Measurements from ENCODE around the gene RRAD. TPM values are rescaled to one million over a fixed set of nuclear protein-coding genes. Genes with fewer than 3 reads are reported as not detected.

The RRAD gene
- total and polyA plus RNA-seq, 2 donors (not counting 3 experiments of a cell fraction or from before 2014, with no cell fraction given): 0.22 to 0.48 TPM

- FAIRE-seq (no peak), DNase-seq (ENCODE audit: low read depth, low spot score) (no peak)
- Histone ChIP-seq H3K27ac (ENCODE audit: insufficient read depth, low read depth, low read length) (no peak overlapping the region), H3K27me3 (ENCODE audit: control insufficient read depth in 2 of 2, insufficient read depth in 2 of 2, low read length in 2 of 2) (no peaks in the 10 kb centered on the region), H3K4me2 (ENCODE audit: insufficient read depth, low read length) (no peak overlapping the region), H3K4me1 (ENCODE audit: control insufficient read depth, extremely low read depth, insufficient read depth, low read length) (no peaks in the 10 kb centered on the region), H3K9ac (replicated peaks; ENCODE audit: extremely low read depth, insufficient read depth, low read length) (no peak overlapping the region), H3K9me3 (replicated peaks; ENCODE audit: control insufficient read depth, insufficient read depth, low read length) (no peaks in the 10 kb centered on the region), H2AFZ (ENCODE audit: low read depth, low read length) (no peak overlapping the region), H3K36me3 (ENCODE audit: control insufficient read depth in 2 of 2, extremely low read depth in 1 of 2, insufficient read depth in 2 of 2, low read length in 2 of 2) (peaks cover 3 to 9% of the 10 kb centered on the region in 2 experiments), H4K20me1 (replicated peaks; ENCODE audit: control insufficient read depth, extremely low read depth, insufficient read depth, low read length) (peaks cover 4% of the 10 kb centered on the region), H3K9me1 (replicated peaks; ENCODE audit: control insufficient read depth, extremely low read depth, insufficient read depth, low read length) (no peaks in the 10 kb centered on the region), H3K4me3 (replicated peaks in 1 of 3; ENCODE audit: insufficient read depth in 1 of 3, low read depth in 1 of 3, low read length in 3 of 3) (no peak overlapping the region), H3K79me2 (ENCODE audit: control insufficient read depth, insufficient read depth, low read length) (no peaks in the 10 kb centered on the region)
- intact Hi-C loops (cut with micrococcal nuclease): no loop called here
- BruUV-seq (replicated peaks): no TSS peak
- no peak for TF ChIP-seq GATA2 (IDR thresholded peaks at IDR 0.05; ENCODE audit: insufficient read depth, insufficient read length, low read depth, low read length)
- TF ChIP-seq POLR2A (IDR thresholded peaks at IDR 0.05; ENCODE audit: low read depth, low read length): no peak
- TF ChIP-seq JUN (IDR thresholded peaks at IDR 0.05; ENCODE audit: borderline replicate concordance, insufficient read depth, insufficient read length, low read depth): no peak
- TF ChIP-seq CTCF (IDR thresholded peaks at IDR 0.05; ENCODE audit: extremely low read depth in 1 of 2, insufficient read depth in 1 of 2, low read depth in 1 of 2, low read length in 2 of 2): no peak
- no peak for TF ChIP-seq POLR2AphosphoS5 (IDR thresholded peaks at IDR 0.05; ENCODE audit: insufficient read depth, low read depth, low read length)
- TF ChIP-seq EZH2 (IDR thresholded peaks at IDR 0.05; ENCODE audit: borderline replicate concordance, low read depth, low read length, severe bottlenecking): no peak
- no peak for TF ChIP-seq MAX (IDR thresholded peaks at IDR 0.05; ENCODE audit: insufficient read depth, insufficient read length)
- no peak for TF ChIP-seq MYC (IDR thresholded peaks at IDR 0.05; ENCODE audit: low read depth, low read length)
- TF ChIP-seq FOS (IDR thresholded peaks at IDR 0.05; ENCODE audit: borderline replicate concordance, insufficient read depth, low read length): no peak
- ChIA-PET CTCF (interaction anchor here (1.2 to 1.3 kb wide), 3 partner anchors 19 to 61 kb away, joined by 3 to 4 read pairs (median 4); no protein-coding TSS in a partner anchor), POLR2A (no interaction called here)
- dilution Hi-C loops (cut with MboI; ENCODE audit: extremely low pct_ligation_motif_present, low sequenced_read_pairs): no loop called here
Measured at GRCh38 chr16:66886321-66886720, 39.0 kb downstream of the RRAD start.
